GM19043 (cell line): ENCODE results near the gene MEGF6.

ENCODE experiments used
- ATAC-seq: cut with Tn5 transposase; IDR thresholded peaks from one replicate; pipeline ENCODE4 v1.9.1; 2021; ENCODE audit warnings: low read depth; ENCODE audit not compliant: unreplicated experiment

The MEGF6 gene

GRCh38 chr1:3495776-3496745 is 115.2 kb downstream of the MEGF6 start:
- no peak for ATAC-seq

GRCh38 chr1:3494321-3495308 is 116.7 kb downstream of the MEGF6 start:
- no peak for ATAC-seq

DNA sequence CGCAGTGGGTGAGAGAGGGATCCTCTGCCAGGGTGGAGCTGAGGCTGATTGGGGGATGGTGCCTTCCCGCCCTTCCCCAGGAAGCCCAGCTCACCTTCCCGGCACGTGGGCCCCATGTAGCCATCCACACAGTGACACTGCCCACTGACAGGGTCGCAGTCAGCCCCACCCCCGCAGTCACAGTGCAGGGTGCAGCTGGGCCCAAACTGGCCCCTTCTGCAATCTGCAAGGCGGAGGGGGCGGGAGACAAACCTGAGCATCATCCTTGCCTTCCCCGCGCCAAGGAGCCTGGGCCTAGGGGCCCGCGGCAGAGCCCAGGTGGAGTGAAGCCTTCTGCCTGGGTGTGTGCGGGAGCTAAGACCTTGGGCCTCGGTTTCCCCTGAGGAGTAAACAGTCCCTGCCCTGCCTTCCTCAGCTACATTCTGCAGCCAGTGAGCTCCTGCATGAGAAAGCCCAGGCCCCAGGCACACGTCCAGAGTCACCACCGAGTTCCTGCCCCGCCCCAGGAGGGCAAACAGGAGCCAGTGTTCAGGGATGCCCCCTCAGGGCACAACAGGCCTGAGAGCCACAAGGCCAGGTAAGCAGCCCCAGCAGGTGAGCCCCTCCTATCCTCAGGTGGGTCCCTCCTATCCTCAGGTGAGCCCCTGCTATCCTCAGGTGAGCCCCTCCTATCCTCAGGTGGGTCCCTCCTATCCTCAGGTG is 118.6 kb downstream of the MEGF6 start:
- no peak for ATAC-seq

- ATAC-seq, result no peak
These were observed 119.7 kb downstream of the MEGF6 start for GRCh38 chr1:3491291-3492246.

DNA sequence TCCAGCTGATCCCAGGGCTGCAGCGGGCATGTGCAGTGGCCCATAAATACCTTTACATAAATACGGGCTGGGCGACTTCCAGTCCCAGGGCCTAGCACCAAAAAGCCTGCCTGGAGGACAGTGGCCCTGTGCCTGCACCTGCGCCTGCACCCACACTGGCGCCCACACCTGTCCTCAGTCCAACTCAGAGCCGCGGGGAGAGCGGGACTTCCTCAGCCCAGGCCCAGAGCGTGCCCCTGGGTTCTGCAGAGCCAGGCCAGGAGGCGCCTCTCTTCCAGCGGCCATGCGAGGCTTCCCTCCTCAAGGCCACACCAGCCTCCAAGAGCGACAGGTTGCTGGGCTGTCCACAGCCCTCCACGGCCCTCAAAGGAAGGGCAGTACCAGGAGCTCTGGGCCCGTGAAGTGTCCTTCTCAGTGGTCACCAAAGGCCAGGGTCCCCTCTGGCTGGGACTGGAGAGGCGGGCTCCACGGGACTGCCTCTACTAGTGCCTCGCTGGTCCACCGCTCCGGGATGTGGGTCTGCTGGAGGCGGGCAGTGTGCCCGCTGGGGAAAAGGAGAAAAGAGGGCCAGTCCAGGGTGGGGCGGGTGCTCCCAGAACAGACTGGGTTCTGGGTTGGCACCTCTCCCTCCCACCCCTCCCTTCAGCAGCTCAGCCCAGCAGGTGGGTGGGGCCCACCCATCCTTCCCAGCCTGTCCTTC is 121.1 kb downstream of the MEGF6 start:
- no peak for ATAC-seq

DNA sequence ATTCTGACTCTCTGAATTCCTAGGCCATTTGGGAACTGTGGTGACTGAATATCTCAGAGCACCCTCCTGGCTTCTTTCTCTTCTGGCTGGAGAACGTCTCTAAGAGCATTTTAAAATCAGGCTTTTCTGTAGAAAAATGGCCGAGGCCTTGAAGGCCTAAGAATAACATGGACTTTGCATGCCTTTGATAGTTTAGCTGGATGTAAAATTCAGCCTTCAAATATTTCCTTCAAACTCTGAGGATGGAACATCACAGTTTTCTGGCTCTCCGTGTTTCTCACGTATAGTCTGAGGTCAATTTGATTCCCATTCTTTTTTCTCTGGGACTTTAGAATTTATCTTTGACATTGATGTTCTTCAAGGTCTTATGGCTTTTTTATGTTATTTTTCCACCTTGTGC is 122.9 kb downstream of the MEGF6 start:
- no peak for ATAC-seq

- no peak for ATAC-seq
These were observed 126.3 kb downstream of the MEGF6 start for GRCh38 chr1:3485016-3485415.

GRCh38 chr1:3483801-3484444 is 127.4 kb downstream of the MEGF6 start:
- no peak for ATAC-seq

DNA sequence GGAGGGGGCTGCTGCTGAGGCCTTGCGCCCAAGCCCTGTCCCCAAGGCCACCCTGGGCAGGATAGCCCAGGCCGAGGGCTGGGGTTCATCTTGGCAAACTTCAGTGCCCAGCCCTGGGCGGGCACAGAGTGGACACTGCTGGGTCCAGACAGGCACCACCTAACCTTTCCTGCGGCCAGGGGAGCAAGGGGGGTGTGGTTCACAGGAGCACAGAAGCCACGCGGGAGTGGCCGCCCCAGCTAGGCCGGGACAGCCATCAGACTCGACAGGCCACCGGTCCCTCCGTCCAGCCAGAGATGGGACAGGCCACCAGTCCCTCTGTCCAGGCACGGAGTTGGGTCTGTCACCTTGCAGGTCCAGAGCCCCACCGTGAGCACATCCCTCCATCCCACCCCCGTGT is 127.9 kb downstream of the MEGF6 start:
- no peak for ATAC-seq

DNA sequence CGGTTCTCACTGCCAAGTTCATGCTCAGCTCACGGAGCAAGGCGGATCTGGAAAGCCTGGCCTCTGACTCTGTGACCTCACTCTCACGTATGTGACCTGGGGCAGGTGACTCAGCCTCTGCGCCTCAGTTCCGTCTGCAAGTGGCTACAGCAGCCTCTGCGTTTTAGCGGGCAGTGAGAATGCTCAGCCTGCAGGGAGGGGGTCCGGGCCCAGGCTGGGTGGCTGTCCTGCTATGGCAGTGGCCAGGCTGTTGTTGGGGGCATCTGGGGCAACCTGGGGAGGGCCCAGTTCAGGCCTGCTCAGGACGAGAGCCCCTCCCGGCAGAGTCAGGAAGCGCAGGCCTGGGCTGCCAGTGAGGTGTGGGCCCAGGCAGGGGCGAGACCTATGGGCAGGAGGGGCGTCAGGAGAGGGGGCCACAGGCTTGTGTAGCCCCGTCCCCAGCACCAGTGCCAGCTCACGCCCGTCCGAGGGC is 128.9 kb downstream of the MEGF6 start:
- ATAC-seq, result no peak

DNA sequence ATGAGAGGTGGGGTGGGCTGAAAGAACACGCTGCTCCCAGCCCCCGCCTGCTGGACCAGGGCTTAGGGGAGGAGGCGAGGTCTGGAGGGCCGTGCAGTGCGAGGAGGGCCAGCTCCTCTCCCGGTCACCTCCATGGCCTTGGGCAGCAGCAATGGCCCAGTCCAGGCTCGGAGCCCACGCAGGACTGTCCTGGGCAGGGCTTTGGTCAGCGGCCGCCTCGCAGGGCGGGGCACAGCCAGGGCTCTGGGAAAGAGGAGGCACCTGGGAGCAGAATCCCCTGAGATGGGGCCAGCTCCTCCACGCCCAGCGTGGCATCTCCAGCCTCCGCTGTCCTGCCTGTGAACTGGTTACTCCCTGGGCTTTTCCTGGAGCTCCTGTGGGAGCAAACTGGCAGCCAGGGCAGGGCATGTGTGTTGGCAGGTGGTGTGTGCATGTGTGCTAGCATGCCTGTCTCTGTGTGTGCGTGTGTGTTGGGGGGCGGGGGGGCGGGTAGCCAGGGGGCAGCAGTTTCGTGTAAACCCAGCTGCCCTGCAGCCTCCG is 129.4 kb downstream of the MEGF6 start:
- no peak for ATAC-seq

GRCh38 chr1:3481046-3481445 is 130.3 kb downstream of the MEGF6 start:
- ATAC-seq, result no peak

DNA sequence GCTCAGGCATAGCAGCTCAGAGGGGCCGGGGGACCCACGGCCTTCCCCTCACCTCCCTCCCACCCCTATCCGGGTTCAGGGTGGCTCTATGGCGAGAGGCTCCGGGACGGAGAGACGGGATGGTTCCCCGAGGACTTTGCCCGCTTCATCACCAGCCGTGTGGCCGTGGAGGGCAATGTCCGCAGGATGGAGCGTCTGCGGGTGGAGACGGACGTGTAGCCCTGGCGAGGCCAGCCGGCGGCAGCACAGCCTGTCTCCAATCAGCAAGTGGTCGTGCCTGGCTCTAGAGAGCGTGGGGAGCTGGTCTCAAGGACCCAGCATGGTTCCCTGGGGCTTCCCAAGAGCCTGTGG is 131.0 kb downstream of the MEGF6 start:
- no peak for ATAC-seq

GRCh38 chr1:3479511-3480368 is 131.6 kb downstream of the MEGF6 start:
- no peak for ATAC-seq

- no peak for ATAC-seq
These were observed 133.1 kb downstream of the MEGF6 start for GRCh38 chr1:3478187-3478586.

- ATAC-seq, result no peak
These were observed 133.9 kb downstream of the MEGF6 start for GRCh38 chr1:3477241-3477995.
